HepG2 (cell line): ENCODE measurements around the gene CRY1. TPM values are rescaled to one million over a fixed set of nuclear protein-coding genes. Genes with fewer than 3 reads are reported as not detected.

ENCODE experiments used
- ATAC-seq: fragments of 200-7000 bp; cut with Tn5 transposase; 3 replicates; pipeline ENCODE4 v1.9.1; 2020; ENCODE audit warnings: mild to moderate bottlenecking, moderate library complexity
- BruUV-seq: library from RNA; stranded (reverse); fragments of 400-500 nt; replicated peaks from 2 replicates; lab custom pipeline; 2021; lab: Mats Ljungman, UMichigan
- CTCF ChIA-PET: fragments of 300-600 bp; formaldehyde crosslinking; extraction: SDS; loops from one replicate; lab custom pipeline; 2021; ENCODE audit warnings: low total read pairs, inconsistent platforms, low intra/inter-chr PET ratio; lab: Yijun Ruan, JAX
- POLR2A ChIA-PET: fragments of 350-600 bp; sonication (Branson Sonifier 250); formaldehyde crosslinking; loops from one replicate; lab custom pipeline; 2020; ENCODE audit warnings: antibody characterized with exemption, inconsistent platforms; lab: Yijun Ruan, JAX
- DNase-seq: peaks from one replicate; pipeline ENCODE4 v3.0.0-alpha.2; 2015; ENCODE audit warnings: low spot score
- FAIRE-seq: peaks from 3 replicates; lab custom pipeline; 2011; peaks lifted over from hg19 to GRCh38; lab: Jason Lieb, UNC
- H2AFZ ChIP-seq: one replicate; pipeline ENCODE4 v1.6.1; 2011; ENCODE audit warnings: low read length, inconsistent platforms
- H3K27ac ChIP-seq: fragments of 300-600 bp; 3 replicates; pipeline ENCODE4 v1.8.0; 2011; ENCODE audit warnings: mixed run types, mild to moderate bottlenecking, mixed read lengths, low read length, inconsistent platforms; ENCODE audit not compliant: insufficient read depth; ENCODE audit errors: extremely low read length
- H3K27me3 ChIP-seq, 2 experiments: fragments of 200-600 bp in 1 of 2; 2 replicates in 1 of 2; 3 replicates in 1 of 2; pipeline versions ENCODE4 v1.6.0 to v1.8.0; 2011; ENCODE audit warnings: low read length in 2 of 2, mild to moderate bottlenecking in 2 of 2, moderate library complexity in 2 of 2, inconsistent platforms in 1 of 2; ENCODE audit not compliant: insufficient read depth in 2 of 2, control insufficient read depth in 1 of 2
- H3K36me3 ChIP-seq, 2 experiments: fragments of 200-600 bp in 1 of 2; replicated peaks in 1 of 2; 2 replicates in 1 of 2; 3 replicates in 1 of 2; pipeline versions ENCODE4 v1.5.1 to v1.8.0; 2011; ENCODE audit warnings: low read length in 2 of 2, inconsistent platforms in 1 of 2; ENCODE audit not compliant: insufficient read depth in 2 of 2, control insufficient read depth in 1 of 2
- H3K4me1 ChIP-seq: 2 replicates; pipeline ENCODE4 v1.5.1; 2012; ENCODE audit warnings: low read length, inconsistent platforms; ENCODE audit not compliant: insufficient read depth
- H3K4me2 ChIP-seq: 2 replicates; pipeline ENCODE4 v1.6.0; 2011; ENCODE audit warnings: low read depth, low read length, inconsistent platforms
- H3K4me3 ChIP-seq, 3 experiments: fragments of 200-600 bp in 1 of 3; sonication (generic), shearing (Covaris generic) in 1 of 3; replicated peaks in 1 of 3; 2 replicates each; pipeline ENCODE4 v1.5.1; 2011 to 2016; ENCODE audit warnings: low read length in 3 of 3, inconsistent platforms in 2 of 3, low read depth in 2 of 3, mild to moderate bottlenecking in 2 of 3, control low read depth in 1 of 3, mixed read lengths in 1 of 3; ENCODE audit not compliant: insufficient read depth in 1 of 3
- H3K79me2 ChIP-seq: one replicate; pipeline ENCODE4 v1.6.1; 2011; ENCODE audit warnings: low read length, inconsistent platforms; ENCODE audit not compliant: insufficient read depth
- H3K9ac ChIP-seq: 2 replicates; pipeline ENCODE4 v1.6.0; 2011; ENCODE audit warnings: mild to moderate bottlenecking, low read depth, low read length, inconsistent platforms; ENCODE audit not compliant: insufficient read depth
- H3K9me3 ChIP-seq: 2 replicates; pipeline ENCODE4 v1.5.1; 2012; ENCODE audit warnings: mild to moderate bottlenecking, low read length
- H4K20me1 ChIP-seq: 2 replicates; pipeline ENCODE4 v1.6.0; 2011; ENCODE audit warnings: inconsistent platforms, mild to moderate bottlenecking, low read length, moderate library complexity; ENCODE audit not compliant: insufficient read depth
- CREB3 ChIP-seq: sonication (generic); formaldehyde crosslinking; IDR thresholded peaks from 2 replicates; pipeline ENCODE4 v1.5.0; 2020; ENCODE audit warnings: missing genetic modification reagents
- FOSL2 ChIP-seq: sonication (generic); formaldehyde crosslinking; IDR thresholded peaks from 2 replicates; pipeline ENCODE4 v1.4.0; 2020; ENCODE audit warnings: missing genetic modification reagents
- GTF2F1 ChIP-seq: fragments of 150-350 bp; IDR thresholded peaks from 2 replicates; pipeline ENCODE4 v1.6.1; 2014; ENCODE audit warnings: low read length
- HIC2 ChIP-seq: sonication (generic); formaldehyde crosslinking; IDR thresholded peaks from 2 replicates; pipeline ENCODE4 v1.9.0; 2022; ENCODE audit warnings: low read depth, missing genetic modification reagents
- HIVEP1 ChIP-seq: sonication (generic); formaldehyde crosslinking; IDR thresholded peaks from 2 replicates; pipeline ENCODE4 v1.4.0; 2020; ENCODE audit warnings: mild to moderate bottlenecking, missing genetic modification reagents
- NR2C2 ChIP-seq: sonication (generic); formaldehyde crosslinking; IDR thresholded peaks from 2 replicates; pipeline ENCODE4 v1.4.0; 2020; ENCODE audit warnings: missing genetic modification reagents, mild to moderate bottlenecking, moderate library complexity, borderline replicate concordance
- RCOR2 ChIP-seq: IDR thresholded peaks from 2 replicates; pipeline ENCODE4 v1.6.1; 2016; ENCODE audit warnings: missing biosample characterization, missing genetic modification reagents
- SCMH1 ChIP-seq: sonication (generic); formaldehyde crosslinking; IDR thresholded peaks from 2 replicates; pipeline ENCODE4 v1.9.0; 2021; ENCODE audit warnings: missing genetic modification reagents, mild to moderate bottlenecking, borderline replicate concordance
- SIN3A ChIP-seq: IDR thresholded peaks from 2 replicates; pipeline ENCODE4 v1.6.1; 2011; ENCODE audit warnings: low read depth, mild to moderate bottlenecking, control low read depth, low read length, borderline replicate concordance
- XRCC5 ChIP-seq: fragments of 200-400 bp; formaldehyde crosslinking; optimal IDR thresholded peaks from 2 replicates; pipeline ENCODE3; 2017; ENCODE audit warnings: mild to moderate bottlenecking, low read length
- YEATS2 ChIP-seq: sonication (generic); formaldehyde crosslinking; IDR thresholded peaks from 2 replicates; pipeline ENCODE4 v1.4.0; 2020; ENCODE audit warnings: missing genetic modification reagents, borderline replicate concordance
- ZNF800 ChIP-seq: sonication (generic); formaldehyde crosslinking; IDR thresholded peaks from 2 replicates; pipeline ENCODE4 v1.4.0; 2020; ENCODE audit warnings: missing genetic modification reagents
- WGBS: methylation state at CpG from one replicate; pipeline ENCODE4 v1.1.6; 2017; ENCODE audit warnings: low lambda C conversion rate; 5-methylcytosine and 5-hydroxymethylcytosine counted together
- in situ Hi-C: cut with HindIII; loops from 2 replicates; pipeline ENCODE4 v1.10.0; 2017; ENCODE audit warnings: low pct_unique_long_range_greater_than_20kb; ENCODE audit not compliant: extremely low pct_ligation_motif_present
- intact Hi-C: fragments of 100-400 bp; cut with micrococcal nuclease; formaldehyde crosslinking; loops from one replicate; pipeline ENCODE4 v1.10.0; 2022; ENCODE audit not compliant: unreplicated experiment
- polyA plus RNA-seq, 8 experiments: library from polyadenylated mRNA; depleted of rRNA in 3 of 8; stranded (reverse) in 7 of 8; unstranded in 1 of 8; fragments of >200 nt; fragmentation: Illumina TruSeq in 4 of 8; extraction: Trizol in 4 of 8; gene quantifications; 2 replicates each; pipeline versions ENCODE4 v1.2.1 to v1.2.3, GENCODE V29; 2011 to 2016; ENCODE audit warnings: low read depth in 4 of 8, missing spikeins in 1 of 8, mixed read lengths in 1 of 8; ENCODE audit not compliant: insufficient read depth in 1 of 8
- total RNA-seq, 5 experiments: library from RNA; depleted of rRNA; stranded (reverse); fragments of >200 nt; fragmentation: Illumina TruSeq; extraction: Trizol; gene quantifications; 2 replicates each; pipeline ENCODE4 v1.2.3, GENCODE V29; 2016; ENCODE audit warnings: low read depth in 1 of 5

The CRY1 gene
- total and polyA plus RNA-seq, 2 of the 13 experiments (the other 11 are each of a cell fraction or from before 2014, with no cell fraction given): 11.4 to 13.9 TPM

- FAIRE-seq: no peak
- in situ Hi-C loops (no loop called here), intact Hi-C loops (no loop called here)
- CTCF ChIA-PET: no interaction called here
- POLR2A ChIA-PET: interaction anchor here (0.8 kb wide), 1 partner anchor 36 kb away, joined by 3 read pairs; the partner anchor contains the start of gene MTERF2
- Histone ChIP-seq H4K20me1 (no peaks in the 10 kb centered on the region), H3K27me3 (peaks cover 0 to 6% of the 10 kb centered on the region in 2 experiments; a peak in 1 of 5 replicates), H3K9ac (no peak overlapping the region), H3K4me2 (no peak overlapping the region; the same call in 1 of the 2 replicates), H3K27ac (no peak overlapping the region), H3K9me3 (peaks cover 13% of the 10 kb centered on the region; the same call in 1 of the 2 replicates), H3K79me2 (no peaks in the 10 kb centered on the region), H3K4me1 (peaks cover 24% of the 10 kb centered on the region), H3K36me3 (no peaks in the 10 kb centered on the region), H3K4me3 (no peak overlapping the region), H2AFZ (no peak overlapping the region)
- no TSS peak for BruUV-seq
- DNase-seq: no peak
- TF ChIP-seq ZNF800 (no peak), GTF2F1 (no peak), RCOR2 (CRISPR knock-in tag) (no peak), NR2C2 (CRISPR knock-in tag) (no peak), CREB3 (CRISPR knock-in tag) (no peak), YEATS2 (CRISPR knock-in tag) (no peak), SIN3A (no peak), HIC2 (CRISPR knock-in tag) (no peak), FOSL2 (CRISPR knock-in tag) (no peak), SCMH1 (CRISPR knock-in tag) (no peak), XRCC5 (no peak), HIVEP1 (CRISPR knock-in tag) (no peak)
- ATAC-seq: no peak
- 74% methylated on average over 5 of the region's 5 CpGs for WGBS
Observed at GRCh38 chr12:106950591-106950990, 142.8 kb downstream of the CRY1 start.
